ENCODE data around the gene LCP2. TPM values are rescaled to one million over a fixed set of nuclear protein-coding genes. Genes with fewer than 3 reads are reported as not detected.
A peak's percentile ranks its signal among the peaks of the same experiment; 100 is the strongest.
"Not testable (repeated sequence)": the region's sequence is repeated elsewhere in the genome, so short reads cannot be mapped to it uniquely, and the experiment has no call there.

LCP2 gene
- total RNA-seq, 1 donor from 2014 or later: 254 TPM

- H3K36me3 Mint-ChIP-seq (ENCODE audit: low read depth): peaks cover 89% of the 10 kb centered on the region
- no peaks in the 10 kb centered on the region for H3K27me3 Mint-ChIP-seq (ENCODE audit: low read depth)
- intact Hi-C loops (cut with micrococcal nuclease): no loop called here
- H3K4me3 Mint-ChIP-seq (ENCODE audit: low read depth): peak overlapping the region; percentile 51
- H3K4me1 Mint-ChIP-seq (ENCODE audit: low read depth): peaks cover 66% of the 10 kb centered on the region
- peak overlapping the region; percentile 90 for H3K27ac Mint-ChIP-seq
- no peak for DNase-seq (ENCODE audit: low spot score)
- no peaks in the 10 kb centered on the region for H3K9me3 Mint-ChIP-seq
These were observed 35.2 kb downstream of the LCP2 start for GRCh38 chr5:170262061-170263045.

- H3K27me3 Mint-ChIP-seq (ENCODE audit: low read depth): no peaks in the 10 kb centered on the region
- H3K4me1 Mint-ChIP-seq (ENCODE audit: low read depth): peaks cover 63% of the 10 kb centered on the region
- no peak for DNase-seq (ENCODE audit: low spot score)
- no peak overlapping the region for H3K4me3 Mint-ChIP-seq (ENCODE audit: low read depth)
- H3K27ac Mint-ChIP-seq: peak overlapping the region; percentile 90
- intact Hi-C loops (cut with micrococcal nuclease): no loop called here
- no peaks in the 10 kb centered on the region for H3K9me3 Mint-ChIP-seq
- H3K36me3 Mint-ChIP-seq (ENCODE audit: low read depth): peaks cover 89% of the 10 kb centered on the region
These were observed 36.0 kb downstream of the LCP2 start for GRCh38 chr5:170261528-170262043.

- Mint-ChIP-seq H3K36me3 (ENCODE audit: low read depth) (peaks cover 98% of the 10 kb centered on the region), H3K4me3 (ENCODE audit: low read depth) (no peak overlapping the region), H3K4me1 (ENCODE audit: low read depth) (peaks cover 56% of the 10 kb centered on the region), H3K27ac (peak overlapping the region; percentile 56), H3K27me3 (ENCODE audit: low read depth) (no peaks in the 10 kb centered on the region), H3K9me3 (no peaks in the 10 kb centered on the region)
- intact Hi-C loops (cut with micrococcal nuclease): no loop called here
- no peak for DNase-seq (ENCODE audit: low spot score)
These were observed 40.2 kb downstream of the LCP2 start for GRCh38 chr5:170257370-170257769.

- Mint-ChIP-seq H3K4me1 (ENCODE audit: low read depth) (peaks cover 48% of the 10 kb centered on the region), H3K36me3 (ENCODE audit: low read depth) (peaks cover 98% of the 10 kb centered on the region), H3K27ac (peak overlapping the region; percentile 38), H3K27me3 (ENCODE audit: low read depth) (no peaks in the 10 kb centered on the region), H3K9me3 (no peaks in the 10 kb centered on the region), H3K4me3 (ENCODE audit: low read depth) (no peak overlapping the region)
- no peak for DNase-seq (ENCODE audit: low spot score)
- intact Hi-C loops (cut with micrococcal nuclease): no loop called here
These were observed 41.0 kb downstream of the LCP2 start for GRCh38 chr5:170256571-170256970.

GRCh38 chr5:170254056-170254455, 43.5 kb downstream of the LCP2 start:
- peak; percentile 58 for DNase-seq (ENCODE audit: low spot score)
- Mint-ChIP-seq H3K9me3 (no peaks in the 10 kb centered on the region), H3K27me3 (ENCODE audit: low read depth) (no peaks in the 10 kb centered on the region), H3K4me3 (ENCODE audit: low read depth) (no peak overlapping the region), H3K27ac (peak overlapping the region; percentile 69), H3K36me3 (ENCODE audit: low read depth) (peaks cover 97% of the 10 kb centered on the region), H3K4me1 (ENCODE audit: low read depth) (peaks cover 38% of the 10 kb centered on the region)
- intact Hi-C loops (cut with micrococcal nuclease): loop anchor here (1.0 to 2.0 kb wide), 2 partner anchors 15 to 77 kb away; no protein-coding TSS in a partner anchor

- H3K36me3 Mint-ChIP-seq (ENCODE audit: low read depth): peaks cover 98% of the 10 kb centered on the region
- no peak for DNase-seq (ENCODE audit: low spot score)
- H3K27ac Mint-ChIP-seq: no peak overlapping the region
- no peak overlapping the region for H3K4me3 Mint-ChIP-seq (ENCODE audit: low read depth)
- H3K27me3 Mint-ChIP-seq (ENCODE audit: low read depth): no peaks in the 10 kb centered on the region
- H3K4me1 Mint-ChIP-seq (ENCODE audit: low read depth): peaks cover 37% of the 10 kb centered on the region
- H3K9me3 Mint-ChIP-seq: no peaks in the 10 kb centered on the region
- intact Hi-C loops (cut with micrococcal nuclease): no loop called here
These were observed 44.7 kb downstream of the LCP2 start for GRCh38 chr5:170252720-170253350.

- intact Hi-C loops (cut with micrococcal nuclease): no loop called here
- no peak for DNase-seq (ENCODE audit: low spot score)
- H3K27ac Mint-ChIP-seq: no peak overlapping the region
- peaks cover 35% of the 10 kb centered on the region for H3K4me1 Mint-ChIP-seq (ENCODE audit: low read depth)
- no peaks in the 10 kb centered on the region for H3K27me3 Mint-ChIP-seq (ENCODE audit: low read depth)
- H3K36me3 Mint-ChIP-seq (ENCODE audit: low read depth): peaks cover 98% of the 10 kb centered on the region
- H3K9me3 Mint-ChIP-seq: peaks cover 5% of the 10 kb centered on the region
- H3K4me3 Mint-ChIP-seq (ENCODE audit: low read depth): no peak overlapping the region
These were observed 45.5 kb downstream of the LCP2 start for GRCh38 chr5:170252109-170252508.

GRCh38 chr5:170251462-170251861, 46.1 kb downstream of the LCP2 start:
- H3K4me3 Mint-ChIP-seq (ENCODE audit: low read depth): no peak overlapping the region
- H3K4me1 Mint-ChIP-seq (ENCODE audit: low read depth): peaks cover 31% of the 10 kb centered on the region
- H3K27ac Mint-ChIP-seq: no peak overlapping the region

GRCh38 chr5:170250810-170251317, 46.7 kb downstream of the LCP2 start:
- H3K9me3 Mint-ChIP-seq: peaks cover 13% of the 10 kb centered on the region
- H3K4me3 Mint-ChIP-seq (ENCODE audit: low read depth): no peak overlapping the region
- no peak overlapping the region for H3K27ac Mint-ChIP-seq
- no peak for DNase-seq (ENCODE audit: low spot score)
- intact Hi-C loops (cut with micrococcal nuclease): no loop called here
- no peaks in the 10 kb centered on the region for H3K27me3 Mint-ChIP-seq (ENCODE audit: low read depth)
- peaks cover 27% of the 10 kb centered on the region for H3K4me1 Mint-ChIP-seq (ENCODE audit: low read depth)
- peaks cover 98% of the 10 kb centered on the region for H3K36me3 Mint-ChIP-seq (ENCODE audit: low read depth)

More at GRCh38 chr5:170251462-170251861, 46.1 kb downstream of the LCP2 start:
- peaks cover 98% of the 10 kb centered on the region for H3K36me3 Mint-ChIP-seq (ENCODE audit: low read depth)
- DNase-seq (ENCODE audit: low spot score): no peak
- intact Hi-C loops (cut with micrococcal nuclease): no loop called here
- H3K9me3 Mint-ChIP-seq: peaks cover 10% of the 10 kb centered on the region
- no peaks in the 10 kb centered on the region for H3K27me3 Mint-ChIP-seq (ENCODE audit: low read depth)

- Mint-ChIP-seq H3K36me3 (ENCODE audit: low read depth) (peaks cover 97% of the 10 kb centered on the region), H3K4me1 (ENCODE audit: low read depth) (peaks cover 17% of the 10 kb centered on the region), H3K4me3 (ENCODE audit: low read depth) (no peak overlapping the region), H3K27me3 (ENCODE audit: low read depth) (no peaks in the 10 kb centered on the region), H3K27ac (no peak overlapping the region), H3K9me3 (peaks cover 19% of the 10 kb centered on the region)
- intact Hi-C loops (cut with micrococcal nuclease): loop anchor here (1.0 kb wide), 1 partner anchor 11 kb away; no protein-coding TSS in a partner anchor
- DNase-seq (ENCODE audit: low spot score): no peak
These were observed 48.2 kb downstream of the LCP2 start for GRCh38 chr5:170249355-170249754.

- intact Hi-C loops (cut with micrococcal nuclease): loop anchor here (1.0 kb wide), 1 partner anchor 11 kb away; no protein-coding TSS in a partner anchor
- H3K4me3 Mint-ChIP-seq (ENCODE audit: low read depth); H3K27ac Mint-ChIP-seq; DNase-seq (ENCODE audit: low spot score); H3K27me3 Mint-ChIP-seq (ENCODE audit: low read depth): not testable (repeated sequence)
- peaks cover 12% of the 10 kb centered on the region for H3K4me1 Mint-ChIP-seq (ENCODE audit: low read depth)
- peaks cover 93% of the 10 kb centered on the region for H3K36me3 Mint-ChIP-seq (ENCODE audit: low read depth)
- H3K9me3 Mint-ChIP-seq: peaks cover 19% of the 10 kb centered on the region
These were observed 48.7 kb downstream of the LCP2 start for GRCh38 chr5:170248931-170249227.

GRCh38 chr5:170248172-170248930, 49.2 kb downstream of the LCP2 start:
- no peak for DNase-seq (ENCODE audit: low spot score)
- peaks cover 88% of the 10 kb centered on the region for H3K36me3 Mint-ChIP-seq (ENCODE audit: low read depth)
- H3K27ac Mint-ChIP-seq: peak overlapping the region; percentile 55
- no peaks in the 10 kb centered on the region for H3K27me3 Mint-ChIP-seq (ENCODE audit: low read depth)
- intact Hi-C loops (cut with micrococcal nuclease): no loop called here
- H3K9me3 Mint-ChIP-seq: peaks cover 19% of the 10 kb centered on the region
- H3K4me1 Mint-ChIP-seq (ENCODE audit: low read depth): peaks cover 7% of the 10 kb centered on the region
- no peak overlapping the region for H3K4me3 Mint-ChIP-seq (ENCODE audit: low read depth)

Data from activated T-helper 2 cell treated with anti-CD3 and anti-CD28 coated beads, Interferon-gamma antibody, Interleukin-2, Interleukin-4, amounts not matched to agents 10 μg/mL and 5 μg/mL and 100 μg/mL, durations not matched to agents 14 hours and 24 hours and 36 hours (primary cell).